WTC11 (cell line): ENCODE measurements around the gene APOBEC2.
"Not testable (repeated sequence)": the region's sequence is repeated elsewhere in the genome, so short reads cannot be mapped to it uniquely, and the experiment has no call there.

ENCODE experiments used
- CTCF ChIP-seq: fragments of 200-600 bp; IDR thresholded peaks from 2 replicates; pipeline ENCODE4 v1.8.0; 2022; ENCODE audit warnings: antibody characterized with exemption
- FOXJ3 ChIP-seq: sonication (generic); formaldehyde crosslinking; IDR thresholded peaks from 2 replicates; pipeline ENCODE4 v1.9.0; 2021; ENCODE audit warnings: missing genetic modification reagents, mild to moderate bottlenecking, borderline replicate concordance
- JUN ChIP-seq: sonication (generic); formaldehyde crosslinking; IDR thresholded peaks from 2 replicates; pipeline ENCODE4 v1.8.0; 2023; ENCODE audit warnings: mild to moderate bottlenecking, missing genetic modification reagents
- NR2C2 ChIP-seq: sonication (generic); formaldehyde crosslinking; IDR thresholded peaks from 2 replicates; pipeline ENCODE4 v1.8.0; 2022; ENCODE audit warnings: mild to moderate bottlenecking, missing genetic modification reagents

DNA sequence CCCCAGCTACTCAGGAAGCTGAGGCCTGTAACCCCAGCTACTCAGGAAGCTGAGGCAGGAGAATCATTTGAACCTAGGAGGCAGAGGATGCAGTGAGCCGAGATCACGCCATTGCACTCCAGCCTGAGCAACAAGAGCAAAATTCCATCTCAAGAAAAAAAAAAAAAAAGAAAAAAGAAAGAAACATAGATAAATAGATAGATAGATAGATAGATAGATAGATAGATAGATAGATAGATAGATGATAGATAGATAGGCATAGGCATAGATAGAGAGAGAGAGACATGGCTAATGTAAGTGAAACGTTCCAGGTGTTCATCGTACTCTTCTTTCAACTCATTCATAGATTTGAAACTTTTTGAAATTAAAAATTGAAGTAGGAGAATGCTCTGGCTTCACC is 46.0 kb upstream of the APOBEC2 start:
- not testable (repeated sequence) for TF ChIP-seq CTCF; NR2C2; JUN (CRISPR knock-in tag); FOXJ3 (CRISPR knock-in tag)
